Progenitor cell of endocrine pancreas (in vitro differentiated cells): Measurements from ENCODE around the gene PPP2R2C. TPM values are rescaled to one million over a fixed set of nuclear protein-coding genes. Genes with fewer than 3 reads are reported as not detected.

Source experiments
- DNase-seq: peaks from one replicate; pipeline ENCODE4 v3.0.0; 2021; ENCODE audit warnings: low spot score; ENCODE audit not compliant: unreplicated experiment
- H3K27ac Mint-ChIP-seq: 2 replicates; pipeline ENCODE4 v1.8.0; 2021; ENCODE audit warnings: mild to moderate bottlenecking, moderate library complexity, mixed read lengths
- H3K27me3 Mint-ChIP-seq: 2 replicates; pipeline ENCODE4 v1.8.0; 2021; ENCODE audit warnings: mixed read lengths
- H3K36me3 Mint-ChIP-seq: 2 replicates; pipeline ENCODE4 v1.8.0; 2022; ENCODE audit warnings: mixed read lengths; ENCODE audit not compliant: insufficient read depth
- H3K4me1 Mint-ChIP-seq: 2 replicates; pipeline ENCODE4 v1.8.0; 2021; ENCODE audit warnings: low read depth, mixed read lengths
- H3K4me3 Mint-ChIP-seq: 2 replicates; pipeline ENCODE4 v1.8.0; 2021; ENCODE audit warnings: low read depth, mild to moderate bottlenecking, moderate library complexity, mixed read lengths
- H3K9me3 Mint-ChIP-seq: 2 replicates; pipeline ENCODE4 v1.8.0; 2021; ENCODE audit warnings: low read depth, mixed read lengths
- CTCF ChIP-seq: fragments of 200-600 bp; sonication (generic); IDR thresholded peaks from one replicate; pipeline ENCODE4 v1.5.0; 2021; ENCODE audit warnings: antibody characterized with exemption, mild to moderate bottlenecking; ENCODE audit not compliant: unreplicated experiment
- total RNA-seq: library from RNA; stranded (reverse); gene quantifications from 2 replicates; pipeline ENCODE4 v1.2.1, GENCODE V29; 2021

The PPP2R2C gene
- total RNA-seq, 1 donor from 2014 or later: 0.19 TPM

GRCh38 chr4:6461301-6462165, 10.9 kb downstream of the PPP2R2C start:
- peaks cover 41% of the 10 kb centered on the region for H3K27me3 Mint-ChIP-seq
- TF ChIP-seq CTCF: no peak
- no peak overlapping the region for H3K27ac Mint-ChIP-seq
- no peak overlapping the region for H3K4me3 Mint-ChIP-seq
- no peaks in the 10 kb centered on the region for H3K4me1 Mint-ChIP-seq
- H3K9me3 Mint-ChIP-seq: peaks cover 3% of the 10 kb centered on the region
- no peaks in the 10 kb centered on the region for H3K36me3 Mint-ChIP-seq
- peak; percentile 4 for DNase-seq

GRCh38 chr4:6460876-6461275, 11.5 kb downstream of the PPP2R2C start:
- no peak for DNase-seq

GRCh38 chr4:6458528-6458927, 13.9 kb downstream of the PPP2R2C start:
- H3K36me3 Mint-ChIP-seq: no peaks in the 10 kb centered on the region
- H3K4me1 Mint-ChIP-seq: no peaks in the 10 kb centered on the region
- H3K27me3 Mint-ChIP-seq: peaks cover 36% of the 10 kb centered on the region
- DNase-seq: no peak
- no peak for TF ChIP-seq CTCF
- H3K27ac Mint-ChIP-seq: no peak overlapping the region
- H3K4me3 Mint-ChIP-seq: no peak overlapping the region
- H3K9me3 Mint-ChIP-seq: peaks cover 3% of the 10 kb centered on the region

More at GRCh38 chr4:6460876-6461275, 11.5 kb downstream of the PPP2R2C start:
- no peak overlapping the region for H3K4me3 Mint-ChIP-seq
- no peaks in the 10 kb centered on the region for H3K36me3 Mint-ChIP-seq
- H3K9me3 Mint-ChIP-seq: peaks cover 3% of the 10 kb centered on the region
- no peak overlapping the region for H3K27ac Mint-ChIP-seq
- no peaks in the 10 kb centered on the region for H3K4me1 Mint-ChIP-seq
- H3K27me3 Mint-ChIP-seq: peaks cover 34% of the 10 kb centered on the region
- TF ChIP-seq CTCF: no peak

- Mint-ChIP-seq H3K27ac (no peak overlapping the region), H3K9me3 (peaks cover 3% of the 10 kb centered on the region), H3K27me3 (peaks cover 31% of the 10 kb centered on the region), H3K4me1 (no peaks in the 10 kb centered on the region), H3K4me3 (no peak overlapping the region), H3K36me3 (no peaks in the 10 kb centered on the region)
- no peak for TF ChIP-seq CTCF
- no peak for DNase-seq
Measured at GRCh38 chr4:6456450-6456849, 16.0 kb downstream of the PPP2R2C start.

GRCh38 chr4:6454112-6454910, 18.1 kb downstream of the PPP2R2C start:
- Mint-ChIP-seq H3K9me3 (peaks cover 3% of the 10 kb centered on the region), H3K4me1 (no peaks in the 10 kb centered on the region), H3K27me3 (peaks cover 35% of the 10 kb centered on the region), H3K36me3 (no peaks in the 10 kb centered on the region), H3K4me3 (no peak overlapping the region), H3K27ac (no peak overlapping the region)
- TF ChIP-seq CTCF: no peak
- no peak for DNase-seq
